WERI-Rb-1 (cell line): ENCODE results near the gene FAIM2.

Experiments used
- DNase-seq: peaks from one replicate; pipeline ENCODE4 v3.0.0-alpha.2; 2020
- H3K27ac ChIP-seq: fragments of 250-450 bp; sonication (Bioruptor Pico); 2 replicates; pipeline ENCODE4 v1.5.1; 2020; ENCODE audit warnings: mild to moderate bottlenecking, moderate library complexity
- H3K27me3 ChIP-seq: fragments of 250-450 bp; sonication (Bioruptor Pico); 2 replicates; pipeline ENCODE4 v1.5.1; 2021; ENCODE audit warnings: mild to moderate bottlenecking, low read depth, moderate library complexity; ENCODE audit not compliant: insufficient read depth, severe bottlenecking
- H3K36me3 ChIP-seq: fragments of 250-450 bp; sonication (Bioruptor Pico); 2 replicates; pipeline ENCODE4 v1.5.1; 2020; ENCODE audit warnings: mild to moderate bottlenecking, moderate library complexity
- H3K4me3 ChIP-seq: 2 replicates; pipeline ENCODE4 v1.5.1; 2011; ENCODE audit warnings: low read depth, mild to moderate bottlenecking, control low read depth, low read length
- H3K9me3 ChIP-seq: fragments of 250-450 bp; sonication (Bioruptor Pico); 2 replicates; pipeline ENCODE4 v1.5.1; 2021; ENCODE audit warnings: mild to moderate bottlenecking, moderate library complexity; ENCODE audit not compliant: severe bottlenecking
- CTCF ChIP-seq: IDR thresholded peaks from 2 replicates; pipeline ENCODE4 v1.5.1; 2011; ENCODE audit warnings: low read depth, mild to moderate bottlenecking, control low read depth, inconsistent platforms, low read length

FAIM2 gene

GRCh38 chr12:49876070-49876469, 27.6 kb downstream of the FAIM2 start:
- TF ChIP-seq CTCF, result no peak

GRCh38 chr12:49875115-49875720, 28.5 kb downstream of the FAIM2 start:
- Histone ChIP-seq H3K36me3 (no peaks in the 10 kb centered on the region), H3K27ac (no peak overlapping the region), H3K4me3 (no peak overlapping the region), H3K27me3 (no peaks in the 10 kb centered on the region), H3K9me3 (no peaks in the 10 kb centered on the region)
- no peak for DNase-seq
- TF ChIP-seq CTCF, result no peak

More at GRCh38 chr12:49876070-49876469, 27.6 kb downstream of the FAIM2 start:
- Histone ChIP-seq H3K4me3 (no peak overlapping the region), H3K27ac (no peak overlapping the region), H3K27me3 (no peaks in the 10 kb centered on the region), H3K36me3 (no peaks in the 10 kb centered on the region), H3K9me3 (no peaks in the 10 kb centered on the region)
- no peak for DNase-seq

GRCh38 chr12:49874142-49874897, 29.4 kb downstream of the FAIM2 start:
- H3K9me3 ChIP-seq, result no peaks in the 10 kb centered on the region
- DNase-seq, result no peak
- no peak for TF ChIP-seq CTCF
- H3K27ac ChIP-seq, result no peak overlapping the region
- no peak overlapping the region for H3K4me3 ChIP-seq
- H3K36me3 ChIP-seq, result no peaks in the 10 kb centered on the region
- no peaks in the 10 kb centered on the region for H3K27me3 ChIP-seq

GRCh38 chr12:49873361-49873934, 30.3 kb downstream of the FAIM2 start:
- no peak for DNase-seq

GRCh38 chr12:49872781-49873181, 30.9 kb downstream of the FAIM2 start:
- H3K9me3 ChIP-seq, result no peaks in the 10 kb centered on the region
- DNase-seq, result no peak
- no peak overlapping the region for H3K27ac ChIP-seq
- H3K4me3 ChIP-seq, result no peak overlapping the region
- no peaks in the 10 kb centered on the region for H3K27me3 ChIP-seq
- TF ChIP-seq CTCF, result no peak
- no peaks in the 10 kb centered on the region for H3K36me3 ChIP-seq

More at GRCh38 chr12:49873361-49873934, 30.3 kb downstream of the FAIM2 start:
- Histone ChIP-seq H3K36me3 (no peaks in the 10 kb centered on the region), H3K27me3 (no peaks in the 10 kb centered on the region), H3K4me3 (no peak overlapping the region), H3K27ac (no peak overlapping the region), H3K9me3 (no peaks in the 10 kb centered on the region)
- TF ChIP-seq CTCF, result no peak
